Right ventricle myocardium inferior (tissue), 1 donor: ENCODE results near the gene TPCN1. TPM values are rescaled to one million over a fixed set of nuclear protein-coding genes. Genes with fewer than 3 reads are reported as not detected.

ENCODE experiments used
- ATAC-seq: fragments of 200-7000 bp; cut with Tn5 transposase; one replicate; pipeline ENCODE4 v1.9.1; 2020; ENCODE audit warnings: mild to moderate bottlenecking, moderate library complexity
- DNase-seq: peaks from one replicate; pipeline ENCODE4 v3.0.0; 2021; ENCODE audit errors: missing footprints
- intact Hi-C: fragments of 100-400 bp; cut with DNase I; formaldehyde crosslinking; loops from one replicate; pipeline ENCODE4 v1.11.0; 2022
- total RNA-seq: library from RNA; stranded (reverse); fragmentation: NEBNext Ultra II Directional; extraction: Animal tissue kit (Norgen Biotek cat#: 25700); gene quantifications from one replicate; pipeline ENCODE4 v1.2.1, GENCODE V29; 2021
- donor health status: DM: no; HTN: yes; CAD: no; lungs with severe emphysema.

Gene TPCN1
- total RNA-seq, 1 donor from 2014 or later: 120 TPM

GRCh38 chr12:113249546-113249945 is 28.3 kb downstream of the TPCN1 start:
- ATAC-seq: no peak
- intact Hi-C loops: no loop called here
- DNase-seq: no peak

GRCh38 chr12:113250045-113250444 is 28.8 kb downstream of the TPCN1 start:
- DNase-seq (no peak), ATAC-seq (no peak)
- intact Hi-C loops: no loop called here

GRCh38 chr12:113251404-113252070 is 30.3 kb downstream of the TPCN1 start:
- DNase-seq: no peak
- intact Hi-C loops: no loop called here

GRCh38 chr12:113252494-113252893 is 31.2 kb downstream of the TPCN1 start:
- DNase-seq: no peak
- ATAC-seq: peak; percentile 85
- intact Hi-C loops: no loop called here

More at GRCh38 chr12:113251404-113252070, 30.3 kb downstream of the TPCN1 start:
- no peak for ATAC-seq

- intact Hi-C loops: no loop called here
- no peak for DNase-seq
- ATAC-seq: no peak
Observed at GRCh38 chr12:113253532-113254285, 32.4 kb downstream of the TPCN1 start.

GRCh38 chr12:113254298-113254697 is 33.0 kb downstream of the TPCN1 start:
- no peak for ATAC-seq
- DNase-seq: no peak
- intact Hi-C loops: no loop called here

- intact Hi-C loops: no loop called here
- no peak for DNase-seq
- ATAC-seq: no peak
Observed at GRCh38 chr12:113257564-113257963, 36.3 kb downstream of the TPCN1 start.

- intact Hi-C loops: no loop called here
- DNase-seq (no peak), ATAC-seq (peak; percentile 37)
Observed at GRCh38 chr12:113260127-113260526, 38.9 kb downstream of the TPCN1 start.

- ATAC-seq (no peak), DNase-seq (no peak)
- intact Hi-C loops: no loop called here
Observed at GRCh38 chr12:113260636-113261300, 39.5 kb downstream of the TPCN1 start.

GRCh38 chr12:113261847-113262470 is 40.7 kb downstream of the TPCN1 start:
- no peak for ATAC-seq
- intact Hi-C loops: no loop called here
- no peak for DNase-seq

- no peak for DNase-seq
- no peak for ATAC-seq
- intact Hi-C loops: no loop called here
Observed at GRCh38 chr12:113262710-113263109, 41.4 kb downstream of the TPCN1 start.

- intact Hi-C loops: no loop called here
- no peak for DNase-seq
- ATAC-seq: no peak
Observed at GRCh38 chr12:113263431-113263963, 42.2 kb downstream of the TPCN1 start.

- ATAC-seq (no peak), DNase-seq (no peak)
- intact Hi-C loops: no loop called here
Observed at GRCh38 chr12:113266106-113266895, 45.0 kb downstream of the TPCN1 start.

GRCh38 chr12:113267621-113268020 is 46.4 kb downstream of the TPCN1 start:
- peak; percentile 54 for DNase-seq
- no peak for ATAC-seq
- intact Hi-C loops: no loop called here

- no peak for ATAC-seq
- intact Hi-C loops: no loop called here
- DNase-seq: peak; percentile 62
Observed at GRCh38 chr12:113268136-113268535, 46.9 kb downstream of the TPCN1 start.

GRCh38 chr12:113268621-113269020 is 47.4 kb downstream of the TPCN1 start:
- intact Hi-C loops: no loop called here
- ATAC-seq (no peak), DNase-seq (peak; percentile 55)

GRCh38 chr12:113269257-113269943 is 48.1 kb downstream of the TPCN1 start:
- DNase-seq (peak; percentile 67), ATAC-seq (no peak)
- intact Hi-C loops: no loop called here

- no peak for DNase-seq
- intact Hi-C loops: loop anchor here (5.0 kb wide), 1 partner anchor 48 kb away; the partner anchor contains the start of gene TPCN1
- no peak for ATAC-seq
Observed at GRCh38 chr12:113270709-113271009, 49.4 kb downstream of the TPCN1 start.
